ENCODE results near the gene IZUMO1R. TPM values are rescaled to one million over a fixed set of nuclear protein-coding genes. Genes with fewer than 3 reads are reported as not detected.
"Not testable (repeated sequence)": the region's sequence is repeated elsewhere in the genome, so short reads cannot be mapped to it uniquely, and the experiment has no call there.

The IZUMO1R gene
- under 1 TPM in 2 of 4 donors, not detected in 2; 0.09 to 0.19 TPM for polyA plus RNA-seq (ENCODE audit: insufficient read length in 4 of 4)

GRCh38 chr11:94303966-94304958, at the start of gene IZUMO1R:
Gene IZUMO1R (plus strand): TSS chr11:94304580. CDS start chr11:94305637, 1,057 bp downstream.
- DNase-seq (ENCODE audit: low read depth in 4 of 4, low spot score in 3 of 4), result peak in 1 of 4 donors; percentile 5

- DNase-seq (ENCODE audit: low read depth in 4 of 4, low spot score in 3 of 4), result no peak
These were observed 32.5 kb upstream of the IZUMO1R start for GRCh38 chr11:94271885-94272372.

GRCh38 chr11:94272738-94273313, 31.6 kb upstream of the IZUMO1R start:
- DNase-seq (ENCODE audit: low read depth in 4 of 4, low spot score in 3 of 4), result peak in 2 of 4 donors; percentile 22 to 23

- DNase-seq (ENCODE audit: low read depth in 4 of 4, low spot score in 3 of 4), result no peak
These were observed 28.4 kb upstream of the IZUMO1R start for GRCh38 chr11:94275961-94276360.

GRCh38 chr11:94276943-94277342, 27.4 kb upstream of the IZUMO1R start:
- no peak for DNase-seq (ENCODE audit: low read depth in 4 of 4, low spot score in 3 of 4)

- not testable (repeated sequence) for DNase-seq (ENCODE audit: low read depth in 4 of 4, low spot score in 3 of 4)
These were observed 26.2 kb upstream of the IZUMO1R start for GRCh38 chr11:94278207-94278606.

GRCh38 chr11:94279996-94280395, 24.4 kb upstream of the IZUMO1R start:
- DNase-seq (ENCODE audit: low read depth in 4 of 4, low spot score in 3 of 4), result no peak

GRCh38 chr11:94281324-94281723, 23.1 kb upstream of the IZUMO1R start:
- DNase-seq (ENCODE audit: low read depth in 4 of 4, low spot score in 3 of 4), result no peak

GRCh38 chr11:94283678-94284077, 20.7 kb upstream of the IZUMO1R start:
- no peak for DNase-seq (ENCODE audit: low read depth in 4 of 4, low spot score in 3 of 4)

GRCh38 chr11:94295534-94295933, 8.8 kb upstream of the IZUMO1R start:
- no peak for DNase-seq (ENCODE audit: low read depth in 4 of 4, low spot score in 3 of 4)

GRCh38 chr11:94297985-94298576, 6.3 kb upstream of the IZUMO1R start:
- DNase-seq (ENCODE audit: low read depth in 4 of 4, low spot score in 3 of 4), result no peak

- DNase-seq (ENCODE audit: low read depth in 4 of 4, low spot score in 3 of 4), result no peak
These were observed 1.6 kb upstream of the IZUMO1R start for GRCh38 chr11:94302776-94303175.

GRCh38 chr11:94305146-94305545, 766 bp downstream of the IZUMO1R start:
- DNase-seq (ENCODE audit: low read depth in 4 of 4, low spot score in 3 of 4), result no peak

- no peak for DNase-seq (ENCODE audit: low read depth in 4 of 4, low spot score in 3 of 4)
These were observed 2.9 kb downstream of the IZUMO1R start for GRCh38 chr11:94307101-94307791.

GRCh38 chr11:94308024-94308423, 3.6 kb downstream of the IZUMO1R start:
- no peak for DNase-seq (ENCODE audit: low read depth in 4 of 4, low spot score in 3 of 4)

- DNase-seq (ENCODE audit: low read depth in 4 of 4, low spot score in 3 of 4), result no peak
These were observed 5.4 kb downstream of the IZUMO1R start for GRCh38 chr11:94309757-94310156.

- DNase-seq (ENCODE audit: low read depth in 4 of 4, low spot score in 3 of 4), result no peak
These were observed 6.0 kb downstream of the IZUMO1R start for GRCh38 chr11:94310191-94310875.

- DNase-seq (ENCODE audit: low read depth in 4 of 4, low spot score in 3 of 4), result no peak
These were observed 8.0 kb downstream of the IZUMO1R start for GRCh38 chr11:94312339-94312738.

GRCh38 chr11:94314064-94314463, 9.7 kb downstream of the IZUMO1R start:
- DNase-seq (ENCODE audit: low read depth in 4 of 4, low spot score in 3 of 4), result no peak

GRCh38 chr11:94315664-94316063, 11.3 kb downstream of the IZUMO1R start:
- DNase-seq (ENCODE audit: low read depth in 4 of 4, low spot score in 3 of 4), result no peak
